BLaER1 (cell line): ENCODE data around the gene HIVEP3.

Experiments used
- H3K27ac ChIP-seq: shearing (Covaris generic); formaldehyde crosslinking; 2 replicates; pipeline ENCODE4 v1.8.1; 2022
- H3K27me3 ChIP-seq: shearing (Covaris generic); formaldehyde crosslinking; 2 replicates; pipeline ENCODE4 v1.8.1; 2022
- H3K36me3 ChIP-seq: shearing (Covaris generic); formaldehyde crosslinking; 2 replicates; pipeline ENCODE4 v1.8.1; 2022
- H3K4me1 ChIP-seq: shearing (Covaris generic); formaldehyde crosslinking; 2 replicates; pipeline ENCODE4 v1.8.1; 2022
- H3K4me2 ChIP-seq: shearing (Covaris generic); formaldehyde crosslinking; 2 replicates; pipeline ENCODE4 v1.8.1; 2022
- H3K4me3 ChIP-seq: shearing (Covaris generic); formaldehyde crosslinking; 2 replicates; pipeline ENCODE4 v1.8.1; 2022
- H3K9ac ChIP-seq: shearing (Covaris generic); formaldehyde crosslinking; 2 replicates; pipeline ENCODE4 v1.8.1; 2022
- H3K9me3 ChIP-seq: shearing (Covaris generic); formaldehyde crosslinking; 2 replicates; pipeline ENCODE4 v1.8.1; 2022
- H4K20me1 ChIP-seq: shearing (Covaris generic); formaldehyde crosslinking; 2 replicates; pipeline ENCODE4 v1.8.1; 2022
- Cebpa-rat ChIP-seq: shearing (Covaris generic); IDR thresholded peaks from 2 replicates; pipeline ENCODE4 v1.8.1; 2022

HIVEP3 gene

DNA sequence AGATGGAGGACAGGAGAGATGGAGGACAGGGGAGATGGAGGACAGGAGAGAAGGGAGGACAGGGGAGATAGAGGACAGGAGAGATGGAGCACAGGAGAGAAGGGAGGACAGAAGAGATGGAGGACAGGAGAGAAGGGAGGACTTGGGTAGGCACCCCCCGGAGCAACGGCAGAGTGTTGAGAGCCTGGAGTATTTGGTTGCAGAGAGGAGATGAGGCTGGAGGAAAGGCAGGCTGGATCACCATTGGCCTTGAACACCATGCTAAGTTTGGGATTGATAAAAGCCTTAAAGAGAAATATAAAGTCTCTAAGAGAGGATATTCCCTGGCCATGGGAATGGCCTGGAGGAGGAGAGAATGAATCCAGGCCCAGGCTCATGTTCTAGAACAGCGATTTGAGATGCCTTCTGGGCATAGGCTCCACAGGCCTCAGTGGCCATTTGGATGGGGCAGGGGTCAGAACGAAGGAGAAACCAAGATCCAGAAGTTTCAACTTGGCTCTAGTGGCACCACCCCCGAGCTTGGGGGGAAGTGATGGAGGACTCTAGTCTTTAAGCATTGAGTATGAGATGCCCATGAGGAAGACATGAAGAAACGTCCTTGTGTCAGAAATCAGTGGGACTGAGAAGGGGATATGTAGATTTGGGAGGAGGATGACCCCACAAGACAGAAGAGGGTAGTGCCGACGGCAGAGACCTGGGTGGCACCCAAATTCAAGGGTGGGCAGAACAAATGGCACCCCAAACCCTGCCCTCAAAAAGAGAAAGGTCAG is 386.3 kb downstream of the HIVEP3 start:
- Histone ChIP-seq H3K36me3 (no peaks in the 10 kb centered on the region), H3K27ac (no peak overlapping the region), H3K4me3 (no peak overlapping the region), H3K4me2 (no peak overlapping the region), H4K20me1 (no peaks in the 10 kb centered on the region), H3K9ac (no peak overlapping the region), H3K4me1 (peaks cover 36% of the 10 kb centered on the region), H3K27me3 (no peaks in the 10 kb centered on the region), H3K9me3 (no peaks in the 10 kb centered on the region)
- TF ChIP-seq Cebpa-rat = no peak

DNA sequence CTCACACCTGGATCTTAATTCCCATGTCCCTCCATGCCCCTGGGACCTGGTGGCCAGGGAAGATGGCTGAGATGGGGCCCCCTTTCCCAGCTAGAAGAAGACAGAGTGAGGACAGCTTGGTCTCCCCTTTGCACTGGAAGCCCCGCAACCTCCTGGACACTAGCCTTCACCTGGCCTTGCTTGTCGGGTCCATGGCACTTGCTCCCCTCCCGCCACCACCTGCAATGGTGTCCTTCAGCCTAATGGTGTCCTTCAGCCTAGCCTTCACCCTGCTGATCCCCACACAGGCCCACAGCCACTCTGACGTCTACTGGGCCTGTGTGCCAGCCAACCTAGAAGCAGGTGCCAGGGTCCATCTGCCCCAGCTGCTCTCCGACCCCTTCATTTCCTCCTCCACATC is 388.3 kb downstream of the HIVEP3 start:
- no peaks in the 10 kb centered on the region for H3K36me3 ChIP-seq
- peaks cover 16% of the 10 kb centered on the region for H3K4me1 ChIP-seq
- TF ChIP-seq Cebpa-rat = no peak
- no peaks in the 10 kb centered on the region for H4K20me1 ChIP-seq
- no peak overlapping the region for H3K4me3 ChIP-seq
- H3K4me2 ChIP-seq = no peak overlapping the region
- no peak overlapping the region for H3K27ac ChIP-seq
- H3K9me3 ChIP-seq = no peaks in the 10 kb centered on the region
- no peaks in the 10 kb centered on the region for H3K27me3 ChIP-seq
- H3K9ac ChIP-seq = no peak overlapping the region

DNA sequence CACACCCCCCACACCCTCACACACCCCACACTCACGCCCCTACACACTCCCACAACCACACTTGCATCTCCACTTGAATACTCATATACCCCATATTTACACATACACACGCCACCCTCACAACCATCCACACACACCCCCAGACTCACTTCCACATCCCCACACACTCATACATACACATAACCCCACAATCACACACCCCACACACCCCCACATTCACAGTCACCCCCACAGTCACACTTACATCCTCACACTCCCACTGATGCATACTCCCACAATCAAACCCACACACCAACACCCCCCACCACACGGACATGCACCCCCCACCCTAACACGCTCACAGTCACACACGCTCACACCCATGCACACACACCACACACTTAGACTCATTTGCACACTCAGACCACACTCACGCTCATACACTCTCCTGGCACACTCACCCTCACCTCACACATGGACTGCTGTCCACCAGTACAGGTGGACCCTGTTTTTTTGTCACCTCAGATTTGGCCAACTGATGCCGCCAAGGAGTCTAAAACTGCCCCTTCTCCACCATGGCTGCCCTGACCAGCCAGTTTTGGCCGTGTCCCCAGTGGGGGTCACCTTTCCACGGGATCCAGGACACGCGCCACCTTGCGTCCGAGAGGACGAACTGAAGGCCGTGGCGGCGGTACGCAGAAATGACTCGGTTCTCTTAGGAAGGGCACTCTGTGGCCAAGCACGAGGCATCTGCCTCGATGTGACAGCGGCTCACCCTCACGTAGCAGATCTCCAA is 388.9 kb downstream of the HIVEP3 start:
- no peaks in the 10 kb centered on the region; the same call in 1 of the 2 replicates for H3K36me3 ChIP-seq
- H3K4me2 ChIP-seq = no peak overlapping the region
- TF ChIP-seq Cebpa-rat = no peak
- no peak overlapping the region for H3K4me3 ChIP-seq
- no peaks in the 10 kb centered on the region for H4K20me1 ChIP-seq
- H3K9ac ChIP-seq = no peak overlapping the region
- no peaks in the 10 kb centered on the region for H3K9me3 ChIP-seq
- H3K27ac ChIP-seq = no peak overlapping the region
- no peaks in the 10 kb centered on the region for H3K27me3 ChIP-seq
- peaks cover 10% of the 10 kb centered on the region for H3K4me1 ChIP-seq

DNA sequence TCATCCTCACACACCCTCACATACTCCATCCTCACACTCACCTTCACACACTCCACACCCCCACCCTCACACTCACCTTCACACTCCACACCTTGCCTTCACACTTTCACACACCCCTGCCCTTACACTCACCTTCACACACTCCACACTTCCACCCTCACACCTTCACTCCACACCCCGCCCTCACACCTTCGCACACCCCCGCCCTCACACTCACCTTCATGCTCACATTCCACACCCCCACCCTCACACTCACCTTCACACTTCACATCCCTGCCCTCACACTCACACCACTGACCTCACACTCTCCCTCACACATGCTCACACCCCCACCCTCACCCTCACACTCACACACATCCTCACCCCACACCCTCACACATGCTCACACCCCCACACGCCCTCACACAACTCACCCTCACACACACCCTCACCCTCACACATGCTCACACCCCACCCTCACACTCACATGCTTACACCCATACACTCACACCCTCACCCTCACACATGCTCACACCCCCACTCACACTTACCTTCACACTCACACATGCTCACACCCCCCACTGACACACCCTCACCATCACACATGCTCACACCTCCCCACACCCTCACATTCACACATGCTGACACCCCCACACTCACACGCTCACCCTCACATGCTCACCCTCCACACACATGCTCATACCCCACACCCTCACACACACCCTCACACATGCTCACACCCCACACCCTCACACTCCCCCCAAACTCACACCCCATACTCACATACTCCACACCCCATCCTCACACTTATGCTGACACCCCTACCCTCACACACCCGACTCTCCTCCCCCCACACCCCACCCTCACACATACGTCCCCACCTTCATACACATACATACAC is 389.8 kb downstream of the HIVEP3 start:
- Histone ChIP-seq H4K20me1 (no peaks in the 10 kb centered on the region), H3K4me2 (no peak overlapping the region), H3K4me3 (no peak overlapping the region), H3K9me3 (no peaks in the 10 kb centered on the region), H3K9ac (no peak overlapping the region), H3K27ac (no peak overlapping the region), H3K4me1 (0 out of 2 replicates have a peak, but pooled peaks cover 1% of the 10 kb centered on the region), H3K27me3 (no peaks in the 10 kb centered on the region), H3K36me3 (no peaks in the 10 kb centered on the region; the same call in 1 of the 2 replicates)
- TF ChIP-seq Cebpa-rat = no peak

DNA sequence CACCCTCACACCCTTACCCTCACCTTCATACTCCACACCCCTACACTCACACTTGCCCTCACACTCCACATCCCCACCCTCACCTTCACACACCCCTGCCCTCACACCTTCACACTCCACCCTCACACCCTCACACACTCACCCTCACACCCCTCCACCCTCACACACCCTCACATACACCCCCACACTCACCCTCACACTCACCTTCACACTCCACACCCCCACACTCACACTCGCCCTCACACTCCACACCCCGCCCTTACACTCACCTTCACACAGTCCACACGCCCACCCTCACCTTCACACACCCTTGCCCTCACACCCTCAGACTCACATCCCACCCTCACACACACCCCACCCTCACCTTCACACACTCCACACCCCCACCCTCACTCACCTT is 390.6 kb downstream of the HIVEP3 start:
- Histone ChIP-seq H3K4me1 (no peaks in the 10 kb centered on the region), H3K36me3 (no peaks in the 10 kb centered on the region; the same call in 1 of the 2 replicates), H3K4me2 (no peak overlapping the region), H3K4me3 (no peak overlapping the region), H3K9me3 (no peaks in the 10 kb centered on the region), H4K20me1 (no peaks in the 10 kb centered on the region), H3K27me3 (no peaks in the 10 kb centered on the region), H3K9ac (no peak overlapping the region), H3K27ac (no peak overlapping the region)
- no peak for TF ChIP-seq Cebpa-rat

GRCh38 chr1:41526956-41527561 is 391.7 kb downstream of the HIVEP3 start:
- H4K20me1 ChIP-seq = no peaks in the 10 kb centered on the region
- H3K9me3 ChIP-seq = no peaks in the 10 kb centered on the region
- H3K4me3 ChIP-seq = no peak overlapping the region
- H3K4me1 ChIP-seq = no peaks in the 10 kb centered on the region
- peaks cover 5% of the 10 kb centered on the region; the same call in 1 of the 2 replicates for H3K36me3 ChIP-seq
- no peak overlapping the region for H3K4me2 ChIP-seq
- no peak overlapping the region for H3K9ac ChIP-seq
- H3K27ac ChIP-seq = no peak overlapping the region
- no peaks in the 10 kb centered on the region for H3K27me3 ChIP-seq
- TF ChIP-seq Cebpa-rat = no peak

DNA sequence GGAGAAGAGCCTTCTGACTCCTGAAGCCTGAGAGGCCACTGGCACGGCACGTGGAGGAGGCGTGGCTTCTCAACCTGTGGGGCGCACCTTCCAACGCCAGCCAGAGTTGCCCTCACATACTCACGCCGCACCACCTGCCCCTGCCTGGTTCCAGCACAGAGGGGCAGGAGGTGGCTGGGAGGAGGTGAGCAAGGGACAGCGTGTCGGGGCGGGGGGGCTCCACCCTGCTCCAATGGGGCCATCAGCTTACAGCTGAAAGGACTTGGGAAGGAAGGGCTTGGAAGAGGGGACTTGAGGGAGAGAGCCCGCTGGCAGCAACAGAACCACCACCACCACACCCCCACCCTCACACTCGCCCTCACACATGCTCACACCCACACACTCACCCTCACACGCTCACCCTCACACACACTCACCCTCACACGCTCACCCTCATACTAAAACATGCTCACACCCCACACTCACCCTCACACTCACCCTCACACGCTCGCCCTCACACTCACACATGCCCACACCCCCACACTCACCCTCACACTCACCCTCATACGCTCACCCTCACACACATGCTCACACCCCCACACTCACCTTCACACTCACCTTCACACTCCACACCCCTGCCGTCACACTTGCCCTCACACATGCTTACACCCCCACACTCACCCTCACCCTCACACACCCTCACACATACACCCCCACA is 392.7 kb downstream of the HIVEP3 start:
- Histone ChIP-seq H3K36me3 (peaks cover 5% of the 10 kb centered on the region; the same call in 1 of the 2 replicates), H3K27me3 (no peaks in the 10 kb centered on the region), H3K4me3 (no peak overlapping the region), H3K4me2 (no peak overlapping the region), H3K9me3 (no peaks in the 10 kb centered on the region), H3K27ac (no peak overlapping the region), H4K20me1 (no peaks in the 10 kb centered on the region), H3K4me1 (no peaks in the 10 kb centered on the region), H3K9ac (no peak overlapping the region)
- TF ChIP-seq Cebpa-rat = no peak

GRCh38 chr1:41524676-41525675 is 393.7 kb downstream of the HIVEP3 start:
- Histone ChIP-seq H3K4me3 (no peak overlapping the region), H3K27ac (no peak overlapping the region), H3K27me3 (no peaks in the 10 kb centered on the region), H4K20me1 (no peaks in the 10 kb centered on the region), H3K4me1 (no peaks in the 10 kb centered on the region), H3K9ac (no peak overlapping the region), H3K9me3 (no peaks in the 10 kb centered on the region), H3K36me3 (peaks cover 5% of the 10 kb centered on the region; the same call in 1 of the 2 replicates), H3K4me2 (no peak overlapping the region)
- no peak for TF ChIP-seq Cebpa-rat
